B cell (primary cell): Measurements from ENCODE around the gene NODAL.

Experiments
- EZH2 ChIP-seq: IDR thresholded peaks from 2 replicates; pipeline ENCODE4 v1.6.1; 2012; ENCODE audit warnings: borderline replicate concordance, low read depth, mild to moderate bottlenecking, moderate library complexity, low read length; ENCODE audit not compliant: insufficient read depth, poor library complexity, severe bottlenecking
- TF ChIP-seq, protein P1 (sequence below): fragments of 200-600 bp; IDR thresholded peaks from one replicate; pipeline ENCODE4 v1.8.0; 2022; ENCODE audit warnings: antibody characterized with exemption, mild to moderate bottlenecking

DNA sequence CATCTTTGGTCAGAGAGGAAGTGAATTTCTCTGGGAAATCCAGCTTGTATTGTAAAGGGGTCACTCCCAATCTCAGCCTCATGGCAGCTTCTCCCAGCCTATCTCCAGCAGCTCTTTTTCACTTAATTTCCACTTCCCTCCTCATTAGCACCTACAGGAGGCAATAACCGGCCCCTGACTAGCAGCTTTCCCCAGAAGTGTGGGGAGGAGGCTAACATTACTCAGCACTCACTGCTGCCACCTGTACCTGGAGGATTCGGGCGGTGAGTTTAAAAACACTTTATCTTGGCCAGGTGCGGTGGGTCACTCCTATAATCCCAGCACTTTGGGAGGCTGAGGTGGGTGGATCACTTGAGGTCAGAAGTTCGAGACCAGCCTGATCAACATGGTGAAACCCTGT is 3.8 kb downstream of the NODAL start:
- TF ChIP-seq, protein P1, sequence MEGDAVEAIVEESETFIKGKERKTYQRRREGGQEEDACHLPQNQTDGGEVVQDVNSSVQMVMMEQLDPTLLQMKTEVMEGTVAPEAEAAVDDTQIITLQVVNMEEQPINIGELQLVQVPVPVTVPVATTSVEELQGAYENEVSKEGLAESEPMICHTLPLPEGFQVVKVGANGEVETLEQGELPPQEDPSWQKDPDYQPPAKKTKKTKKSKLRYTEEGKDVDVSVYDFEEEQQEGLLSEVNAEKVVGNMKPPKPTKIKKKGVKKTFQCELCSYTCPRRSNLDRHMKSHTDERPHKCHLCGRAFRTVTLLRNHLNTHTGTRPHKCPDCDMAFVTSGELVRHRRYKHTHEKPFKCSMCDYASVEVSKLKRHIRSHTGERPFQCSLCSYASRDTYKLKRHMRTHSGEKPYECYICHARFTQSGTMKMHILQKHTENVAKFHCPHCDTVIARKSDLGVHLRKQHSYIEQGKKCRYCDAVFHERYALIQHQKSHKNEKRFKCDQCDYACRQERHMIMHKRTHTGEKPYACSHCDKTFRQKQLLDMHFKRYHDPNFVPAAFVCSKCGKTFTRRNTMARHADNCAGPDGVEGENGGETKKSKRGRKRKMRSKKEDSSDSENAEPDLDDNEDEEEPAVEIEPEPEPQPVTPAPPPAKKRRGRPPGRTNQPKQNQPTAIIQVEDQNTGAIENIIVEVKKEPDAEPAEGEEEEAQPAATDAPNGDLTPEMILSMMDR, result no peak
- no peak for TF ChIP-seq EZH2
